H1 (cell line): Measurements from ENCODE around the gene CAMK2D. TPM values are rescaled to one million over a fixed set of nuclear protein-coding genes. Genes with fewer than 3 reads are reported as not detected.

Experiments used
- CTCF ChIA-PET: fragments of 300-600 bp; sonication (Branson Sonifier 250); formaldehyde crosslinking; loops from one replicate; lab custom pipeline; 2021; ENCODE audit not compliant: partially characterized antibody; lab: Charles Lee
- POLR2A ChIA-PET: fragments of 300-600 bp; sonication (Branson Sonifier 250); formaldehyde crosslinking; loops from one replicate; lab custom pipeline; 2021; ENCODE audit warnings: inconsistent platforms; ENCODE audit not compliant: partially characterized antibody; lab: Charles Lee
- DNase-seq, 2 experiments: peaks; one replicate each; pipeline versions ENCODE4 v3.0.0 to v3.0.0-alpha.2; 2010 to 2022; ENCODE audit warnings: low spot score in 2 of 2, low read depth in 1 of 2, mixed read lengths in 1 of 2
- FAIRE-seq: peaks from 2 replicates; lab custom pipeline; 2011; peaks lifted over from hg19 to GRCh38; lab: Jason Lieb, UNC
- H2AFZ ChIP-seq: 2 replicates; pipeline ENCODE4 v1.8.1; 2012; ENCODE audit warnings: low read length, inconsistent platforms
- H2AK5ac ChIP-seq: 2 replicates; pipeline ENCODE4 v1.6.1; 2013; ENCODE audit warnings: low read depth, low read length
- H2BK120ac ChIP-seq: replicated peaks from 2 replicates; pipeline ENCODE3; 2013; ENCODE audit warnings: low read depth, low read length, inconsistent platforms
- H2BK12ac ChIP-seq: 2 replicates; pipeline ENCODE4 v1.6.1; 2013; ENCODE audit warnings: low read depth, low read length
- H2BK15ac ChIP-seq: 2 replicates; pipeline ENCODE4 v1.6.1; 2013; ENCODE audit warnings: low read length
- H2BK20ac ChIP-seq: 2 replicates; pipeline ENCODE4 v1.6.1; 2013; ENCODE audit warnings: low read length
- H2BK5ac ChIP-seq: 2 replicates; pipeline ENCODE4 v1.6.1; 2013; ENCODE audit warnings: low read depth, low read length
- H3K14ac ChIP-seq: 2 replicates; pipeline ENCODE4 v1.6.1; 2013; ENCODE audit warnings: inconsistent platforms; ENCODE audit not compliant: insufficient read length
- H3K18ac ChIP-seq: 2 replicates; pipeline ENCODE4 v1.6.1; 2013; ENCODE audit warnings: low read length; ENCODE audit errors: extremely low read depth
- H3K23ac ChIP-seq: 2 replicates; pipeline ENCODE4 v1.6.1; 2013; ENCODE audit warnings: inconsistent platforms; ENCODE audit not compliant: insufficient read length
- H3K23me2 ChIP-seq: 2 replicates; pipeline ENCODE4 v1.6.1; 2013; ENCODE audit warnings: low read depth, low read length
- H3K27ac ChIP-seq: 2 replicates; pipeline ENCODE4 v1.6.1; 2011; ENCODE audit warnings: low read depth, low read length, inconsistent platforms
- H3K27me3 ChIP-seq, 4 experiments: replicated peaks in 1 of 4; 1 replicate in 1 of 4; 2 replicates in 3 of 4; pipeline versions ENCODE4 v1.6.1 to v1.8.1; 2011 to 2013; ENCODE audit warnings: low read length in 3 of 4, mild to moderate bottlenecking in 3 of 4, inconsistent platforms in 2 of 4, mixed read lengths in 2 of 4, moderate library complexity in 1 of 4; ENCODE audit not compliant: control insufficient read depth in 3 of 4, insufficient read depth in 3 of 4; ENCODE audit errors: extremely low read depth in 1 of 4
- H3K36me3 ChIP-seq, 4 experiments: 2 replicates each; pipeline versions ENCODE4 v1.6.1 to v1.8.1; 2011 to 2013; ENCODE audit warnings: mild to moderate bottlenecking in 4 of 4, low read length in 3 of 4, moderate library complexity in 2 of 4, control low read depth in 1 of 4, inconsistent platforms in 1 of 4; ENCODE audit not compliant: insufficient read depth in 4 of 4, control insufficient read depth in 2 of 4
- H3K4ac ChIP-seq: replicated peaks from 2 replicates; pipeline ENCODE3; 2013; ENCODE audit warnings: low read length, low read depth, mixed read lengths, inconsistent platforms; ENCODE audit not compliant: insufficient read length
- H3K4me1 ChIP-seq, 4 experiments: replicated peaks in 1 of 4; 1 replicate in 1 of 4; 2 replicates in 3 of 4; pipeline versions ENCODE4 v1.6.1 to v1.8.1; 2011 to 2013; ENCODE audit warnings: low read length in 3 of 4, inconsistent platforms in 2 of 4, mixed read lengths in 1 of 4; ENCODE audit not compliant: insufficient read depth in 4 of 4, control insufficient read depth in 3 of 4
- H3K4me2 ChIP-seq, 2 experiments: 2 replicates each; pipeline versions ENCODE4 v1.6.1 to v1.8.1; 2011 to 2013; ENCODE audit warnings: low read depth in 2 of 2, low read length in 2 of 2, control low read depth in 1 of 2, inconsistent platforms in 1 of 2, mild to moderate bottlenecking in 1 of 2; ENCODE audit not compliant: insufficient read depth in 1 of 2
- H3K4me3 ChIP-seq, 4 experiments: fragments of 200-600, 300-600 bp in 1 of 4; sonication (generic), shearing (Covaris generic), sonication (Bioruptor Twin) in 1 of 4; 2 replicates each; pipeline versions ENCODE4 v1.5.1 to v1.8.1; 2011 to 2016; ENCODE audit warnings: low read length in 4 of 4, low read depth in 3 of 4, control low read depth in 2 of 4, inconsistent platforms in 2 of 4, mild to moderate bottlenecking in 2 of 4, mixed read lengths in 1 of 4, moderate library complexity in 1 of 4; ENCODE audit not compliant: insufficient read depth in 2 of 4; ENCODE audit errors: extremely low read depth in 1 of 4
- H3K56ac ChIP-seq: replicated peaks from 2 replicates; pipeline ENCODE3; 2013; ENCODE audit warnings: low read depth, mild to moderate bottlenecking, mixed read lengths, low read length, inconsistent platforms; ENCODE audit not compliant: insufficient read length
- H3K79me1 ChIP-seq: 2 replicates; pipeline ENCODE4 v1.6.1; 2013; ENCODE audit warnings: low read depth, low read length, control low read depth
- H3K79me2 ChIP-seq, 2 experiments: 2 replicates each; pipeline versions ENCODE4 v1.6.1 to v1.8.1; 2012 to 2013; ENCODE audit warnings: low read length in 2 of 2, mild to moderate bottlenecking in 2 of 2, inconsistent platforms in 1 of 2; ENCODE audit not compliant: insufficient read depth in 2 of 2, control insufficient read depth in 1 of 2
- H3K9ac ChIP-seq, 4 experiments: replicated peaks in 1 of 4; 1 replicate in 1 of 4; 2 replicates in 3 of 4; pipeline versions ENCODE4 v1.6.1 to v1.8.1; 2011 to 2013; ENCODE audit warnings: low read depth in 3 of 4, low read length in 3 of 4, control low read depth in 2 of 4, mild to moderate bottlenecking in 2 of 4, moderate library complexity in 2 of 4, inconsistent platforms in 1 of 4; ENCODE audit errors: extremely low read depth in 1 of 4
- H3K9me3 ChIP-seq, 2 experiments: 2 replicates each; pipeline versions ENCODE4 v1.6.1 to v1.8.1; 2012 to 2013; ENCODE audit warnings: mild to moderate bottlenecking in 2 of 2, moderate library complexity in 2 of 2, control low read depth in 1 of 2, inconsistent platforms in 1 of 2, low read depth in 1 of 2, low read length in 1 of 2, mixed read lengths in 1 of 2; ENCODE audit not compliant: insufficient read depth in 2 of 2
- H4K20me1 ChIP-seq, 2 experiments: replicated peaks in 1 of 2; 2 replicates each; pipeline versions ENCODE3 to v1.8.1; 2011 to 2013; ENCODE audit warnings: inconsistent platforms in 2 of 2, low read length in 2 of 2, mild to moderate bottlenecking in 1 of 2; ENCODE audit not compliant: insufficient read depth in 2 of 2, control insufficient read depth in 1 of 2
- H4K5ac ChIP-seq: 2 replicates; pipeline ENCODE4 v1.6.1; 2013; ENCODE audit warnings: low read length, low read depth, mixed read lengths, inconsistent platforms; ENCODE audit not compliant: insufficient read length
- H4K8ac ChIP-seq: 2 replicates; pipeline ENCODE4 v1.8.0; 2013; ENCODE audit warnings: mild to moderate bottlenecking, moderate library complexity, low read length, inconsistent platforms; ENCODE audit not compliant: insufficient read depth; ENCODE audit errors: extremely low read depth
- H4K91ac ChIP-seq: replicated peaks from 2 replicates; pipeline ENCODE3; 2013; ENCODE audit warnings: low read length, mixed read lengths, inconsistent platforms; ENCODE audit not compliant: insufficient read length
- BCL11A ChIP-seq, 2 experiments: IDR thresholded peaks; one replicate each; pipeline ENCODE4 v1.6.1; 2011; ENCODE audit warnings: low read depth in 2 of 2, low read length in 2 of 2, mild to moderate bottlenecking in 2 of 2
- BRCA1 ChIP-seq: IDR thresholded peaks from 2 replicates; pipeline ENCODE4 v1.6.1; 2012; ENCODE audit warnings: low read depth, low read length, improper control_type of control experiment
- GABPA ChIP-seq: IDR thresholded peaks from 2 replicates; pipeline ENCODE4 v1.6.1; 2011; ENCODE audit warnings: mild to moderate bottlenecking, low read length, moderate library complexity, borderline replicate concordance; ENCODE audit not compliant: insufficient read depth
- KDM1A ChIP-seq: fragments of 200-600, 300-600 bp; sonication (generic); IDR thresholded peaks from 2 replicates; pipeline ENCODE4 v1.7.1; 2016; ENCODE audit warnings: mild to moderate bottlenecking, low read length, borderline replicate concordance
- TBP ChIP-seq: IDR thresholded peaks from 2 replicates; pipeline ENCODE4 v1.6.1; 2011; ENCODE audit warnings: low read depth, low read length, improper control_type of control experiment
- ZNF274 ChIP-seq: IDR thresholded peaks from 2 replicates; pipeline ENCODE4 v1.7.0; 2012; ENCODE audit warnings: low read length, borderline replicate concordance; ENCODE audit errors: extremely low read depth
- WGBS, 2 experiments: shearing (Covaris generic) in 1 of 2; methylation state at CpG; one replicate each; pipeline versions ENCODE4 v1.1.6 to v1.1.7; 2013 to 2015; ENCODE audit warnings: low lambda C conversion rate in 2 of 2, mixed read lengths in 2 of 2, inconsistent platforms in 1 of 2, low coverage in 1 of 2, missing lambda C conversion rate in 1 of 2; ENCODE audit not compliant: insufficient replicate concordance in 2 of 2, insufficient coverage in 1 of 2, insufficient read length in 1 of 2; ENCODE audit errors: extremely low coverage in 1 of 2, missing lambda C conversion rate in 1 of 2; 5-methylcytosine and 5-hydroxymethylcytosine counted together
- polyA plus RNA-seq, 7 experiments: library from polyadenylated mRNA; depleted of rRNA in 3 of 7; stranded (reverse) in 5 of 7; unstranded in 2 of 7; fragments of >200 nt in 5 of 7; fragments of 200-250 nt in 2 of 7; gene quantifications; 1 replicate in 5 of 7; 2 replicates in 1 of 7; 4 replicates in 1 of 7; pipeline versions ENCODE4 v1.2.1 to v1.2.3, GENCODE V29; 2011 to 2013; ENCODE audit warnings: missing spikeins in 2 of 7, mixed read lengths in 2 of 7
- total RNA-seq: library from RNA; stranded (reverse); fragmentation: NEBNext Ultra II Directional; extraction: Animal tissue kit (Norgen Biotek cat#: 25700); gene quantifications from 2 replicates; pipeline ENCODE4 v1.2.1, GENCODE V29; 2021
- TF ChIP-seq, protein P1 (sequence below), 3 experiments: IDR thresholded peaks; 1 replicate in 2 of 3; 2 replicates in 1 of 3; pipeline versions ENCODE4 v1.5.1 to v1.6.1; 2011; ENCODE audit warnings: low read length in 3 of 3, mild to moderate bottlenecking in 3 of 3, inconsistent platforms in 2 of 3, low read depth in 1 of 3, moderate library complexity in 1 of 3; ENCODE audit not compliant: insufficient read depth in 1 of 3; ENCODE audit errors: control extremely low read depth in 1 of 3
- TF ChIP-seq, protein P2 (sequence below): IDR thresholded peaks from 2 replicates; pipeline ENCODE4 v1.6.1; 2011; ENCODE audit warnings: low read length, improper control_type of control experiment

The CAMK2D gene
- total and polyA plus RNA-seq, 2 of the 8 experiments (the other 6 are each of a cell fraction or from before 2014, with no cell fraction given): 3.2 to 7.0 TPM

DNA sequence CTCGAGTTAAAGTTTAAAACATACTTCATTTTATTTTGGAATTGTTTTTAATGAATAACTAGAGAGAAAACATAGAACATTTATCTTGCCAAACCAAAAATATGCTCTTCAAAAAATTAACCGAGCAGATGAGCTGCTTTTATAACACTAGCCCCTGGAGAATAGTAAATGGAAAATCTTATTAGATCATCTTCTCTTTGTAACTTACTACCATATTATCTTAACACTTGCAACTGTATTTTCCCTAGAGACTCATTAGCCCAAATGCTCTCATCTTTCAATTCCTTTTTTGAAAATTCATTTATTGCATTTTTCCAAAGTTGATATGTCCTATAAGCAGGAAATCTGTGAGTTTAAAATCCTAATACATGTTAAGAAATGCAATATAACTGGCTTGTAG, 143.3 kb downstream of the CAMK2D start:
- no peak overlapping the region for H3K56ac ChIP-seq
- no peaks in the 10 kb centered on the region for H4K20me1 ChIP-seq
- H3K23me2 ChIP-seq: peaks cover 3% of the 10 kb centered on the region; the same call in 1 of the 2 replicates
- H3K18ac ChIP-seq: no peak overlapping the region
- H3K27me3 ChIP-seq: peaks cover 0 to 1% (median 0%) of the 10 kb centered on the region in 4 experiments; a peak in 1 of 7 replicates
- H2BK12ac ChIP-seq: no peak overlapping the region
- no peaks in the 10 kb centered on the region for H3K36me3 ChIP-seq
- POLR2A ChIA-PET: no interaction called here
- no peak overlapping the region for H3K4me2 ChIP-seq
- H2AFZ ChIP-seq: no peak overlapping the region
- H2BK15ac ChIP-seq: no peak overlapping the region
- no peak overlapping the region for H4K5ac ChIP-seq
- CTCF ChIA-PET: interaction anchor here (0.6 to 1.3 kb wide), 4 partner anchors 26 to 279 kb away, joined by 3 to 4 read pairs (median 3); no protein-coding TSS in a partner anchor
- no peak overlapping the region for H2BK120ac ChIP-seq
- H3K23ac ChIP-seq: no peak overlapping the region
- FAIRE-seq (no peak), DNase-seq (no peak)
- no peak overlapping the region for H2AK5ac ChIP-seq
- no peaks in the 10 kb centered on the region for H3K9me3 ChIP-seq
- H3K79me1 ChIP-seq: no peaks in the 10 kb centered on the region
- H4K8ac ChIP-seq: no peak overlapping the region
- H4K91ac ChIP-seq: no peak overlapping the region
- H3K4ac ChIP-seq: no peak overlapping the region
- H2BK5ac ChIP-seq: no peak overlapping the region
- H3K9ac ChIP-seq: no peak overlapping the region
- H2BK20ac ChIP-seq: no peak overlapping the region
- no peak overlapping the region for H3K27ac ChIP-seq
- no peaks in the 10 kb centered on the region for H3K79me2 ChIP-seq
- H3K14ac ChIP-seq: no peak overlapping the region
- H3K4me1 ChIP-seq: no peaks in the 10 kb centered on the region
- WGBS, 2 experiments: 88% methylated on average over 2 of the region's 2 CpGs; no CpG with 5 or more reads in 1 of the 2 experiments
- H3K4me3 ChIP-seq: no peak overlapping the region
- TF ChIP-seq, protein P1, sequence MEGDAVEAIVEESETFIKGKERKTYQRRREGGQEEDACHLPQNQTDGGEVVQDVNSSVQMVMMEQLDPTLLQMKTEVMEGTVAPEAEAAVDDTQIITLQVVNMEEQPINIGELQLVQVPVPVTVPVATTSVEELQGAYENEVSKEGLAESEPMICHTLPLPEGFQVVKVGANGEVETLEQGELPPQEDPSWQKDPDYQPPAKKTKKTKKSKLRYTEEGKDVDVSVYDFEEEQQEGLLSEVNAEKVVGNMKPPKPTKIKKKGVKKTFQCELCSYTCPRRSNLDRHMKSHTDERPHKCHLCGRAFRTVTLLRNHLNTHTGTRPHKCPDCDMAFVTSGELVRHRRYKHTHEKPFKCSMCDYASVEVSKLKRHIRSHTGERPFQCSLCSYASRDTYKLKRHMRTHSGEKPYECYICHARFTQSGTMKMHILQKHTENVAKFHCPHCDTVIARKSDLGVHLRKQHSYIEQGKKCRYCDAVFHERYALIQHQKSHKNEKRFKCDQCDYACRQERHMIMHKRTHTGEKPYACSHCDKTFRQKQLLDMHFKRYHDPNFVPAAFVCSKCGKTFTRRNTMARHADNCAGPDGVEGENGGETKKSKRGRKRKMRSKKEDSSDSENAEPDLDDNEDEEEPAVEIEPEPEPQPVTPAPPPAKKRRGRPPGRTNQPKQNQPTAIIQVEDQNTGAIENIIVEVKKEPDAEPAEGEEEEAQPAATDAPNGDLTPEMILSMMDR (IDR thresholded peaks at IDR 0.05; ENCODE audit: control extremely low read depth in 1 of 3, insufficient read depth in 1 of 3, low read depth in 1 of 3, low read length in 3 of 3): no peak
- no peak for TF ChIP-seq BCL11A (IDR thresholded peaks at IDR 0.05; ENCODE audit: low read depth in 2 of 2, low read length in 2 of 2)
- TF ChIP-seq KDM1A: no peak
- TF ChIP-seq, protein P2, sequence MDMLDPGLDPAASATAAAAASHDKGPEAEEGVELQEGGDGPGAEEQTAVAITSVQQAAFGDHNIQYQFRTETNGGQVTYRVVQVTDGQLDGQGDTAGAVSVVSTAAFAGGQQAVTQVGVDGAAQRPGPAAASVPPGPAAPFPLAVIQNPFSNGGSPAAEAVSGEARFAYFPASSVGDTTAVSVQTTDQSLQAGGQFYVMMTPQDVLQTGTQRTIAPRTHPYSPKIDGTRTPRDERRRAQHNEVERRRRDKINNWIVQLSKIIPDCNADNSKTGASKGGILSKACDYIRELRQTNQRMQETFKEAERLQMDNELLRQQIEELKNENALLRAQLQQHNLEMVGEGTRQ: no peak
- no peak for TF ChIP-seq GABPA
- TF ChIP-seq TBP: no peak
- no peak for TF ChIP-seq BRCA1
- no peak for TF ChIP-seq ZNF274
